Cardiac fibroblast (primary cell): ENCODE data around the gene CD28.

ENCODE experiments used
- DNase-seq, 2 donors: peaks; one replicate each; pipeline versions ENCODE4 v3.0.0 to v3.0.0-alpha.2; 2010; ENCODE audit warnings: low read depth in 2 of 2
- H3K4me3 ChIP-seq, 2 donors: replicated peaks in 1 of 2; 1 replicate in 1 of 2; 2 replicates in 1 of 2; pipeline ENCODE4 v1.5.1; 2011; ENCODE audit warnings: low read depth in 2 of 2, low read length in 2 of 2, mild to moderate bottlenecking in 2 of 2, moderate library complexity in 1 of 2
- CTCF ChIP-seq: IDR thresholded peaks from one replicate; pipeline ENCODE4 v1.5.1; 2011; ENCODE audit warnings: low read depth, mild to moderate bottlenecking, low read length, inconsistent platforms

Gene CD28

GRCh38 chr2:203740871-203741281 lies 34.4 kb downstream of the CD28 start:
- TF ChIP-seq CTCF, result no peak
- peak; percentile 32 to 51 for DNase-seq
- no peak overlapping the region for H3K4me3 ChIP-seq

GRCh38 chr2:203741566-203741965 lies 35.1 kb downstream of the CD28 start:
- TF ChIP-seq CTCF, result no peak
- H3K4me3 ChIP-seq, result no peak overlapping the region
- no peak for DNase-seq

- peak; percentile 72 to 77 for DNase-seq
These were observed 37.1 kb downstream of the CD28 start for GRCh38 chr2:203743441-203743981.

GRCh38 chr2:203744091-203744490 lies 37.7 kb downstream of the CD28 start:
- no peak overlapping the region for H3K4me3 ChIP-seq
- TF ChIP-seq CTCF, result no peak
- peak in 1 of 2 donors; percentile 38 for DNase-seq

More at GRCh38 chr2:203743441-203743981, 37.1 kb downstream of the CD28 start:
- no peak for TF ChIP-seq CTCF
- no peak overlapping the region for H3K4me3 ChIP-seq

- no peak for DNase-seq
- TF ChIP-seq CTCF, result no peak
- no peak overlapping the region for H3K4me3 ChIP-seq
These were observed 38.8 kb downstream of the CD28 start for GRCh38 chr2:203745267-203745666.

- no peak overlapping the region for H3K4me3 ChIP-seq
- TF ChIP-seq CTCF, result no peak
- DNase-seq, result no peak
These were observed 42.1 kb downstream of the CD28 start for GRCh38 chr2:203748331-203749126.
